Spinal cord (tissue), 10 donors: ENCODE measurements around the gene ADGRL1. TPM values are rescaled to one million over a fixed set of nuclear protein-coding genes. Genes with fewer than 3 reads are reported as not detected.
A peak's percentile ranks its signal among the peaks of the same experiment; 100 is the strongest.

Source experiments
- DNase-seq, 6 donors: peaks; one replicate each; pipeline versions ENCODE4 v3.0.0 to v3.0.0-alpha.2; 2013 to 2015; ENCODE audit warnings: low spot score in 6 of 6, low read depth in 4 of 6
- H3K27ac ChIP-seq: one replicate; pipeline ENCODE4 v1.5.1; 2013; ENCODE audit warnings: low read depth, low read length, control low read depth
- H3K27me3 ChIP-seq: one replicate; pipeline ENCODE4 v1.6.1; 2013; ENCODE audit warnings: low read length; ENCODE audit not compliant: control insufficient read depth, insufficient read depth
- H3K36me3 ChIP-seq: one replicate; pipeline ENCODE4 v1.6.1; 2013; ENCODE audit warnings: low read length; ENCODE audit not compliant: control insufficient read depth, insufficient read depth
- H3K4me1 ChIP-seq: one replicate; pipeline ENCODE4 v1.6.1; 2013; ENCODE audit warnings: low read length; ENCODE audit not compliant: control insufficient read depth, insufficient read depth
- H3K4me3 ChIP-seq: one replicate; pipeline ENCODE4 v1.5.1; 2013; ENCODE audit warnings: low read depth, low read length, control low read depth
- H3K9me3 ChIP-seq: one replicate; pipeline ENCODE4 v1.6.1; 2013; ENCODE audit warnings: low read length; ENCODE audit not compliant: control insufficient read depth, insufficient read depth
- WGBS: methylation state at CpG from one replicate; pipeline ENCODE4 v1.1.5; 2013; ENCODE audit warnings: missing lambda C conversion rate; ENCODE audit not compliant: insufficient coverage; 5-methylcytosine and 5-hydroxymethylcytosine counted together
- polyA plus RNA-seq, 2 donors: library from polyadenylated mRNA; unstranded; fragments of 120-200 nt; gene quantifications; one replicate each; pipeline ENCODE4 v1.2.1, GENCODE V29; 2013; ENCODE audit not compliant: insufficient read length in 2 of 2
- total RNA-seq, 2 donors: library from RNA; depleted of rRNA in 1 of 2; stranded (reverse); fragments of 120-200 nt in 1 of 2; fragments of >200 nt in 1 of 2; gene quantifications; one replicate each; pipeline versions ENCODE4 v1.2.3 to v1.2.4, GENCODE V29; 2013 to 2014
- donor health status: healthy.

Gene ADGRL1
- total and polyA plus RNA-seq, 4 donors: 31.9 to 140 (median 92.0) TPM

DNA sequence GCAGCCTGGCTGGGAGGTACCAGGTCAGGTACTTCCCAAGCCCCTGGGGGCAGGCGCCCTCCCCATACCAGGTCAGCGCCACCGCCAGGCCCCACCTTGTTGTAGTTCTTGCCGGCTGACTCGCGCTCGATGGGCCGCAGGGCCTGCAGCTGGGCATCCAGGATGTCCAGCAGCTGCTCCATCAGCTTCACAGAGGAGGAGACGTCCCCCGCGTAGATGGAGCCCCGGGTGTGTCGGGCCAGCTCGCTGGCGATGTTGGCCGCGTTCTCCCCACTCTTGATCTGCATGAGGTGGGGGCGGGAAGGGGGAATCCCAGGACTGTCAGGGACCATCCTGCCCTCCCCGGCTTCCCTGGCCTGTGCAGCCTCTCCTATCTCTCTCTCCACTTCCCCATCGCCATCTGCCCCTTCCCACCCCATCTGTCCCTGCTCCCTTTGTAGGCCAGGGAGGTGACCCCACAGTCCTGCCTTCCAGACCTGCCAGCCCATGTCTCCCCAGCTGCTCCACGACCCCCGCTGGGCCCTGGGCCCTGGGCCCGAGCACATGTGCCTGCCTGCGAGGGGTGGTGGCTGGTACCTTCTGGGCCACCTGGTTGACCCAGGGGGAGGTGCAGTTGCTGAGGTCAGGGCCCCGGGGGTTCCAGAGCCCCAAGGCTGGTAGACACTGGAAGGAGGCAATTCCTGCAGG lies 45.8 kb downstream of the ADGRL1 start:
- Histone ChIP-seq H3K4me3 (no peak overlapping the region), H3K27ac (no peak overlapping the region), H3K36me3 (peaks cover 98% of the 10 kb centered on the region), H3K4me1 (peaks cover 11% of the 10 kb centered on the region), H3K27me3 (no peaks in the 10 kb centered on the region), H3K9me3 (no peaks in the 10 kb centered on the region)
- no peak for DNase-seq
- WGBS: 74% methylated on average over 18 of the region's 25 CpGs

GRCh38 chr19:14159059-14159458 lies 46.9 kb downstream of the ADGRL1 start:
- H3K36me3 ChIP-seq: peaks cover 98% of the 10 kb centered on the region
- DNase-seq: no peak
- no peak overlapping the region for H3K27ac ChIP-seq
- no peaks in the 10 kb centered on the region for H3K9me3 ChIP-seq
- 75% methylated on average over 12 of the region's 12 CpGs for WGBS
- no peaks in the 10 kb centered on the region for H3K27me3 ChIP-seq
- no peak overlapping the region for H3K4me3 ChIP-seq
- peaks cover 2% of the 10 kb centered on the region for H3K4me1 ChIP-seq

DNA sequence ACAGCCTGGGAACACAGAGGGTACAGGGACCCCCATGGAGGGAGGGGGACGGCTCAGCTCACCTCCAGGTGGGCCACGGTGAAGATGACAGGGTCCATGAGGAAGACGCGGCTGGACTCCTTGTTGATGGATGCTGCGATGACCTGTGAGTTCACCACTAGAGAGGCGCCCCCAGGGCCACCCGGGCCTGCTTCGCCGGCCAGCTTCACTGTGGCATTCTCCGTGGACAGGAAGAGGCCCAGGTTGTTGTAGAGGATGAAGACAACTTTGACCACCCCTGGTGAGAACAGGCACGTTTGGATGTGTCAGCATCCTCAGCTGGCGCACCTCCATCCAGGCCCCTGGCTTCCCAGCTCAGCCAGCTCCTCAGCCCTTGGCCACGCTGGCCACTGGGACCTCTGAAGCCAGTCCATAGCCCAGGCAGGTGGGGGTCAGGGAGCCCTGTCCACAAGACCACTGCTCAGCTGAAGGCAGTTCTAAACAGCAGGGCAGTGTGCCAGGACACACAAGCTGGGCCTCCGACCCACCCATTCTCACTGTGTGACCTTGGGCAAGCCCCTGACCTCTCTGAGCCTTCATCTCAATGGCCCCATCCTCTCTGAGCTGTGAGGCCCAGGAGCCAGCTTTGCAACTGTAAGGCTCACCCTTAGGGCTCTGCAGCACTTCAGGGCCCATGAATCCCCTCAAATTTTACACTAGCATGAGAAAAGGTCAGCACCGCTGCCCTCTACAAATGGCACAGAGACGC lies 47.5 kb downstream of the ADGRL1 start:
- no peak overlapping the region for H3K4me3 ChIP-seq
- H3K4me1 ChIP-seq: no peaks in the 10 kb centered on the region
- H3K27me3 ChIP-seq: no peaks in the 10 kb centered on the region
- no peak overlapping the region for H3K27ac ChIP-seq
- H3K36me3 ChIP-seq: peaks cover 97% of the 10 kb centered on the region
- 92% methylated on average over 15 of the region's 16 CpGs for WGBS
- no peak for DNase-seq
- no peaks in the 10 kb centered on the region for H3K9me3 ChIP-seq

DNA sequence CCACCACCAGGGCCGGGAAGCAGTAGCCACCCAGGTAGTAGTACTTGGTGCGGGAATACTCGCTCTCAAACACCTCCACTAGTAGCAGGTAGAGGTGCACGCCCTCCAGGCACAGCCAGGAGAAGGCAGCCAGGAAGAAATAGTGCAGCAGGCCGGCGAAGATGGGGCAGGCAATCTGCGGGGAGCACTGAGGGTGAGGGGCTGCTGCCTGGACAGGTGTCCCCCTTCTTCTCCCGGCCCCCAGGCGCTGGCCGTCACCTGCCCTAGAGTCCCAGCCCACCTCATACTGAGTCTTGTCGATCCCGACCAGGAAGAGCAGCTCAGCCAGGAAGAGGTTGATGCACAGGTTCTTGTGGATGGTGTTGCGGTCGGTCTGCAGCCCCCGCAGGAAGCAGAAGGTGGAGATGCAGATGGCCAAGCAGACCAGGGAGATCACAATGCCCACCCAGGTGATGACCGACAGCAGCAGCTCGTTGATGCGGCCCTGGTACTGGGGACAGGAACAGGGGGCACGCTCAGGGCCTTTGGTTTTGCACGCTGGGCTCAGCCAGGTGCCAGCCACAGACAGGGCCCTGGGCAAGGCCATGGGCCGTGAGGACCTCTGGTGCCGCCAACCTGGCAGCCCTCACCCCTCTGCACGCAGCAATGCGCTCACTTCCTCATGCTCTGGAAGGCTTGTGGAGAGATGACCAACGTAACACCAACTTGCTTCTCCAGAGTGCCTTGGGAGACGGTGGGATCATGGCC lies 48.8 kb downstream of the ADGRL1 start:
- no peak for DNase-seq
- H3K4me3 ChIP-seq: no peak overlapping the region
- H3K36me3 ChIP-seq: peaks cover 97% of the 10 kb centered on the region
- H3K4me1 ChIP-seq: no peaks in the 10 kb centered on the region
- no peaks in the 10 kb centered on the region for H3K27me3 ChIP-seq
- no peak overlapping the region for H3K27ac ChIP-seq
- H3K9me3 ChIP-seq: no peaks in the 10 kb centered on the region
- WGBS: 93% methylated on average over 22 of the region's 26 CpGs

GRCh38 chr19:14156122-14156521 lies 49.8 kb downstream of the ADGRL1 start:
- Histone ChIP-seq H3K27me3 (no peaks in the 10 kb centered on the region), H3K4me1 (no peaks in the 10 kb centered on the region), H3K4me3 (no peak overlapping the region), H3K27ac (no peak overlapping the region), H3K36me3 (peaks cover 97% of the 10 kb centered on the region), H3K9me3 (no peaks in the 10 kb centered on the region)
- DNase-seq: no peak
- WGBS: 98% methylated on average over 10 of the region's 12 CpGs

- Histone ChIP-seq H3K4me3 (no peak overlapping the region), H3K27me3 (no peaks in the 10 kb centered on the region), H3K4me1 (peaks cover 5% of the 10 kb centered on the region), H3K27ac (no peak overlapping the region), H3K9me3 (no peaks in the 10 kb centered on the region), H3K36me3 (peaks cover 97% of the 10 kb centered on the region)
- DNase-seq: no peak
- WGBS: over 99% methylated on average over 14 of the region's 17 CpGs
These were observed 50.6 kb downstream of the ADGRL1 start for GRCh38 chr19:14155371-14155770.

DNA sequence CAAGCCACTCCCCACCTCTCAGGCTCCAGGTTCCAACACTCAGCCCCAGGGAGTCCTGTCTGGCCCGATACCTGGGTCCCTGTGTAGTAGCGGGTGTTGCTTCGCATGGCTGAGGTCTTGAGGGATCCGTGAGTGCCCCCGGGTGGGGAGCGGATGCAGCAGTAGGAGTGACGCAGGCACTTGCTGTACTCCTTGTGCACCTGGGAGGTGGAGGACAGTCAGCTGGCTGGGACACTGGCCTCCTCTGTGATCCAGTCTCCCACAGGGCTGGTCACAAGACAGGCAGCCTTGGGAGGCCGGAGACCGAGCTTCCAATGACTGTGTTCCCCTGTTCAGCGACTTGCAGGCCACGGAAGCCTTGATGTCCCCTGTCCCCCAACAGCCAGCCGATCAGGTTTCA lies 53.3 kb downstream of the ADGRL1 start:
- H3K4me3 ChIP-seq: no peak overlapping the region
- peaks cover 81% of the 10 kb centered on the region for H3K36me3 ChIP-seq
- 92% methylated on average over 12 of the region's 12 CpGs for WGBS
- H3K27me3 ChIP-seq: no peaks in the 10 kb centered on the region
- H3K27ac ChIP-seq: no peak overlapping the region
- no peaks in the 10 kb centered on the region for H3K9me3 ChIP-seq
- DNase-seq: no peak
- H3K4me1 ChIP-seq: peaks cover 31% of the 10 kb centered on the region

DNA sequence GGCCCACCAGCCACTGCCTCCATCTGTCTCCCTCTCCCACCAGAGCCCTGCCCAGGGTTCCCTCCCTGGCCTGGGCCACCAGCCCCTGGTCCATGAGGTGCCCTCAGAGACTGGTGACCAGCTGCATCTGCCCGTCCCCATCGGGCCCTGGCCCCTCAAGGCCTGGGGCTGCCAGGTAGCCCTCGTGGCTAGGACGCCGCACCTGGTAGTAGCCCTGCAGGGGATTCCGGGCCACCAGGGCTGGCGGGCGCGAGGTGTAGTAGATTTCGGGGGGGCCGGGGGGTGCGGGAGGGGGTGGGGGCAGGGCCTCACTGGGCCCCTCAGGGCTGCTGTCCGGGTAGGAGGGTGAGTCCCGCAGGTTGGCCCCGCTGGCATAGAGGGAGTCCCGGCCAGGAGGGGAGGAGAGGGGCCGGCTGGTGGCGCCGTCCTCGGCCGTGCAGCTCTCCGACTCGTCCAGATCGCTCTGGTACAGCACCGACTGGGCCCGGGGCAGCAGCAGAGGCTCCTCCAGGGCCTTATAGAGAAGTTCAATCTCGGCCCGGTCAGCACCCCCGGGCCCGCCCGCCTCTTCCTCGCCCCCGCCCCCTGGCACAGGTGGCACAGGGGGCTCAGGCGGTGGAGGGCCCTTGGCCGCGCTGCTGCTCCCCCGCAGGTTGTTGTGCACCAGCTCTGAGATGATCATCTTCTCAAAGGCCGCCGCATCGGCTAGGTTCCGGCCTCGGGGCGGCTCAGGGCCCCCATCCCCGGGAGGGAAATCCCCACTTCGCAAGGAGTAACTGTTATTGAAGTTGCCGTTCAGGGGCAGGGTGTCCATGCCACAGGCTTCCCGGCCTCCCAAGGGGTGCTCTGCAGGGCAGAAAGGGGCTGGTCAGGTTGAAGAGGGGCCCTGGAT lies 55.0 kb downstream of the ADGRL1 start:
- peaks cover 64% of the 10 kb centered on the region for H3K36me3 ChIP-seq
- WGBS: 90% methylated on average over 37 of the region's 47 CpGs
- DNase-seq: no peak
- peaks cover 34% of the 10 kb centered on the region for H3K4me1 ChIP-seq
- peak overlapping the region; percentile 79 for H3K27ac ChIP-seq
- H3K9me3 ChIP-seq: no peaks in the 10 kb centered on the region
- no peak overlapping the region for H3K4me3 ChIP-seq
- no peaks in the 10 kb centered on the region for H3K27me3 ChIP-seq
